Activated CD8-positive, alpha-beta T cell treated with anti-CD3 and anti-CD28 coated beads, Interleukin-2, amount 10 ng/mL, durations not matched to agents 7 days and 5 days (primary cell): ENCODE data around the gene CD8B. TPM values are rescaled to one million over a fixed set of nuclear protein-coding genes. Genes with fewer than 3 reads are reported as not detected.

Experiments
- ATAC-seq: fragments of 150-1000 bp; cut with Tn5 transposase; one replicate; pipeline ENCODE4 v1.10.0; 2021; ENCODE audit warnings: moderate library complexity
- CTCF ChIA-PET: fragments of 350-600 bp; sonication (Branson Sonifier 250); formaldehyde crosslinking; loops from one replicate; lab custom pipeline; 2021; ENCODE audit warnings: antibody characterized with exemption; lab: Charles Lee
- POLR2A ChIA-PET: fragments of 350-600 bp; sonication (Branson Sonifier 250); formaldehyde crosslinking; loops from one replicate; lab custom pipeline; 2021; ENCODE audit warnings: antibody characterized with exemption; lab: Charles Lee
- DNase-seq: peaks from one replicate; pipeline ENCODE4 v3.0.0-alpha.2; 2020
- H3K27ac Mint-ChIP-seq: one replicate; pipeline ENCODE4 v1.8.0; 2021; ENCODE audit warnings: mild to moderate bottlenecking, mixed read lengths
- H3K27me3 Mint-ChIP-seq: one replicate; pipeline ENCODE4 v1.8.0; 2021; ENCODE audit warnings: low read depth, mixed read lengths
- H3K36me3 Mint-ChIP-seq: one replicate; pipeline ENCODE4 v1.8.0; 2021; ENCODE audit warnings: low read depth, mixed read lengths
- H3K4me1 Mint-ChIP-seq: one replicate; pipeline ENCODE4 v1.8.0; 2021; ENCODE audit warnings: low read depth, mixed read lengths
- H3K4me3 Mint-ChIP-seq: one replicate; pipeline ENCODE4 v1.8.0; 2021; ENCODE audit warnings: mild to moderate bottlenecking, mixed read lengths
- H3K9me3 Mint-ChIP-seq: one replicate; pipeline ENCODE4 v1.8.0; 2022; ENCODE audit warnings: mixed read lengths; ENCODE audit not compliant: insufficient read depth
- total RNA-seq, 2 experiments: library from RNA; stranded (reverse); gene quantifications; one replicate each; pipeline ENCODE4 v1.2.3, GENCODE V29; 2021

CD8B gene
- total RNA-seq, 2 experiments from 2014 or later = 423 to 439 TPM

- peak; percentile 83 for DNase-seq
- ChIA-PET CTCF (interaction anchor here (1.6 to 19.7 kb wide), 4 partner anchors 8 to 30 kb away, joined by 11 to 243 read pairs (median 14); no protein-coding TSS in a partner anchor), POLR2A (interaction anchor here (1.8 to 9.9 kb wide), 3 partner anchors 8 to 32 kb away, joined by 8 to 329 read pairs (median 15); no protein-coding TSS in a partner anchor)
- Mint-ChIP-seq H3K27me3 (no peaks in the 10 kb centered on the region), H3K4me1 (peaks cover 50% of the 10 kb centered on the region), H3K36me3 (peaks cover 63% of the 10 kb centered on the region), H3K4me3 (peak overlapping the region; percentile 76), H3K9me3 (peaks cover 19% of the 10 kb centered on the region), H3K27ac (peak overlapping the region; percentile 96)
- ATAC-seq = peak; percentile 13
Observed at GRCh38 chr2:86793752-86794151, 67.9 kb downstream of the CD8B start.

- DNase-seq (no peak), ATAC-seq (peak; percentile 7)
- CTCF ChIA-PET = interaction anchor here (0.9 to 19.7 kb wide), 6 partner anchors 16 to 169 kb away, joined by 3 to 243 read pairs (median 4); no protein-coding TSS in a partner anchor
- Mint-ChIP-seq H3K27me3 (no peaks in the 10 kb centered on the region), H3K27ac (peak overlapping the region; percentile 99), H3K4me1 (peaks cover 59% of the 10 kb centered on the region), H3K36me3 (peaks cover 66% of the 10 kb centered on the region), H3K9me3 (peaks cover 11% of the 10 kb centered on the region), H3K4me3 (peak overlapping the region; percentile 95)
- POLR2A ChIA-PET = interaction anchor here (0.6 to 9.9 kb wide), 15 partner anchors 8 to 754 kb away, joined by 3 to 329 read pairs (median 6); no protein-coding TSS in a partner anchor
Observed at GRCh38 chr2:86791573-86791972, 70.1 kb downstream of the CD8B start.

GRCh38 chr2:86790676-86791572, 70.8 kb downstream of the CD8B start, which contains the start of gene CD8A:
Gene CD8A (minus strand): TSS chr2:86790913. CDS start chr2:86790825, 88 bp downstream.
- DNase-seq (peak; percentile 91), ATAC-seq (peak; percentile 41)
- peak within 1 kb of the TSS; percentile 99 for H3K27ac Mint-ChIP-seq
- H3K9me3 Mint-ChIP-seq = peaks cover 5% of the 10 kb centered on the region
- H3K36me3 Mint-ChIP-seq = peaks cover 66% of the 10 kb centered on the region
- ChIA-PET POLR2A (interaction anchor here (0.6 to 9.9 kb wide), 15 partner anchors 9 to 754 kb away, joined by 3 to 329 read pairs (median 6); no protein-coding TSS in a partner anchor), CTCF (interaction anchor here (0.9 to 19.7 kb wide), 6 partner anchors 17 to 168 kb away, joined by 3 to 243 read pairs (median 4); no protein-coding TSS in a partner anchor)
- peaks cover 63% of the 10 kb centered on the region for H3K4me1 Mint-ChIP-seq
- H3K27me3 Mint-ChIP-seq = no peaks in the 10 kb centered on the region
- H3K4me3 Mint-ChIP-seq = peak within 1 kb of the TSS; percentile 95

GRCh38 chr2:86790134-86790675, 71.5 kb downstream of the CD8B start:
- ChIA-PET POLR2A (interaction anchor here (1.4 to 9.9 kb wide), 7 partner anchors 9 to 168 kb away, joined by 5 to 329 read pairs (median 6); no protein-coding TSS in a partner anchor), CTCF (interaction anchor here (19.7 kb wide), 1 partner anchor 17 kb away, joined by 243 read pairs; no protein-coding TSS in a partner anchor)
- peak overlapping the region; percentile 95 for H3K4me3 Mint-ChIP-seq
- peaks cover 66% of the 10 kb centered on the region for H3K36me3 Mint-ChIP-seq
- DNase-seq = peak; percentile 50
- H3K4me1 Mint-ChIP-seq = peaks cover 63% of the 10 kb centered on the region
- peak overlapping the region; percentile 99 for H3K27ac Mint-ChIP-seq
- no peaks in the 10 kb centered on the region for H3K9me3 Mint-ChIP-seq
- ATAC-seq = peak; percentile 5
- no peaks in the 10 kb centered on the region for H3K27me3 Mint-ChIP-seq

- Mint-ChIP-seq H3K4me1 (peaks cover 63% of the 10 kb centered on the region), H3K27me3 (no peaks in the 10 kb centered on the region), H3K9me3 (no peaks in the 10 kb centered on the region), H3K27ac (peak overlapping the region; percentile 99), H3K4me3 (peak overlapping the region; percentile 95), H3K36me3 (peaks cover 68% of the 10 kb centered on the region)
- DNase-seq (no peak), ATAC-seq (no peak)
- CTCF ChIA-PET = interaction anchor here (19.7 kb wide), 1 partner anchor 18 kb away, joined by 243 read pairs; no protein-coding TSS in a partner anchor
- POLR2A ChIA-PET = interaction anchor here (1.3 to 9.9 kb wide), 4 partner anchors 10 to 34 kb away, joined by 4 to 329 read pairs (median 24); no protein-coding TSS in a partner anchor
Observed at GRCh38 chr2:86789687-86790133, 72.0 kb downstream of the CD8B start.

- Mint-ChIP-seq H3K4me1 (peaks cover 63% of the 10 kb centered on the region), H3K27me3 (no peaks in the 10 kb centered on the region), H3K27ac (peak overlapping the region; percentile 99), H3K4me3 (peak overlapping the region; percentile 95), H3K9me3 (no peaks in the 10 kb centered on the region), H3K36me3 (peaks cover 74% of the 10 kb centered on the region)
- DNase-seq (peak; percentile 75), ATAC-seq (no peak)
- ChIA-PET CTCF (interaction anchor here (19.7 kb wide), 1 partner anchor 18 kb away, joined by 243 read pairs; no protein-coding TSS in a partner anchor), POLR2A (interaction anchor here (1.3 to 9.9 kb wide), 3 partner anchors 18 to 35 kb away, joined by 4 to 329 read pairs (median 41); no protein-coding TSS in a partner anchor)
Observed at GRCh38 chr2:86788881-86789686, 72.6 kb downstream of the CD8B start.

- DNase-seq = no peak
- Mint-ChIP-seq H3K36me3 (peaks cover 81% of the 10 kb centered on the region), H3K27ac (peak overlapping the region; percentile 99), H3K9me3 (no peaks in the 10 kb centered on the region), H3K27me3 (no peaks in the 10 kb centered on the region), H3K4me3 (peak overlapping the region; percentile 95), H3K4me1 (peaks cover 63% of the 10 kb centered on the region)
- no peak for ATAC-seq
- POLR2A ChIA-PET = interaction anchor here (0.6 to 7.9 kb wide), 6 partner anchors 8 to 1461 kb away, joined by 3 to 164 read pairs (median 3); no protein-coding TSS in a partner anchor
- CTCF ChIA-PET = interaction anchor here (1.3 to 19.7 kb wide), 2 partner anchors 19 to 23 kb away, joined by 4 to 243 read pairs; no protein-coding TSS in a partner anchor
Observed at GRCh38 chr2:86788165-86788564, 73.5 kb downstream of the CD8B start.

GRCh38 chr2:86787736-86788135, 74.0 kb downstream of the CD8B start:
- CTCF ChIA-PET = interaction anchor here (1.3 to 19.7 kb wide), 2 partner anchors 20 to 23 kb away, joined by 4 to 243 read pairs; no protein-coding TSS in a partner anchor
- peak; percentile 3 for ATAC-seq
- peaks cover 80% of the 10 kb centered on the region for H3K36me3 Mint-ChIP-seq
- POLR2A ChIA-PET = interaction anchor here (0.6 to 7.9 kb wide), 6 partner anchors 8 to 1461 kb away, joined by 3 to 164 read pairs (median 3); no protein-coding TSS in a partner anchor
- DNase-seq = peak; percentile 80
- H3K9me3 Mint-ChIP-seq = no peaks in the 10 kb centered on the region
- peak overlapping the region; percentile 99 for H3K27ac Mint-ChIP-seq
- peaks cover 63% of the 10 kb centered on the region for H3K4me1 Mint-ChIP-seq
- no peaks in the 10 kb centered on the region for H3K27me3 Mint-ChIP-seq
- peak overlapping the region; percentile 95 for H3K4me3 Mint-ChIP-seq

- Mint-ChIP-seq H3K4me3 (peak overlapping the region; percentile 95), H3K9me3 (no peaks in the 10 kb centered on the region), H3K27me3 (no peaks in the 10 kb centered on the region), H3K36me3 (peaks cover 76% of the 10 kb centered on the region), H3K27ac (peak overlapping the region; percentile 99), H3K4me1 (peaks cover 64% of the 10 kb centered on the region)
- CTCF ChIA-PET = interaction anchor here (0.8 to 19.7 kb wide), 6 partner anchors 9 to 40 kb away, joined by 3 to 243 read pairs (median 7); no protein-coding TSS in a partner anchor
- DNase-seq (peak; percentile 88), ATAC-seq (peak; percentile 66)
- POLR2A ChIA-PET = interaction anchor here (0.5 to 7.9 kb wide), 9 partner anchors 9 to 1229 kb away, joined by 3 to 164 read pairs (median 4); partner anchors contain the start of gene RNF103
Observed at GRCh38 chr2:86786001-86786536, 75.6 kb downstream of the CD8B start.
